Thyroid gland (tissue), 4 donors: ENCODE measurements around the gene BRIP1. TPM values are rescaled to one million over a fixed set of nuclear protein-coding genes. Genes with fewer than 3 reads are reported as not detected.

Experiments
- DNase-seq, 2 donors: peaks; one replicate each; pipeline ENCODE4 v3.0.0-alpha.2; 2019
- H3K27ac ChIP-seq, 3 donors: fragments of 200-600 bp; sonication (generic); 1 replicate in 2 of 3; 2 replicates in 1 of 3; pipeline ENCODE4 v1.5.1; 2016 to 2019; ENCODE audit warnings: mild to moderate bottlenecking in 1 of 3, moderate library complexity in 1 of 3
- H3K27me3 ChIP-seq: fragments of 200-600 bp; sonication (generic); one replicate; pipeline ENCODE4 v1.5.1; 2019
- H3K36me3 ChIP-seq, 2 donors: fragments of 200-600 bp; sonication (generic); one replicate each; pipeline ENCODE4 v1.5.1; 2016 to 2019
- H3K4me1 ChIP-seq, 2 donors: fragments of 200-600 bp; sonication (generic); one replicate each; pipeline ENCODE4 v1.5.1; 2017 to 2019
- H3K4me3 ChIP-seq, 3 donors: fragments of 200-600 bp; sonication (generic); replicated peaks in 1 of 3; 1 replicate in 2 of 3; 2 replicates in 1 of 3; pipeline ENCODE4 v1.5.1; 2016; ENCODE audit warnings: mild to moderate bottlenecking in 1 of 3
- H3K9me3 ChIP-seq: fragments of 200-600 bp; sonication (generic); one replicate; pipeline ENCODE4 v1.5.1; 2017
- POLR2A ChIP-seq, 2 donors: fragments of 450-650 bp; IDR thresholded peaks; one replicate each; pipeline ENCODE4 v1.6.1; 2017; ENCODE audit warnings: antibody characterized with exemption in 2 of 2, mild to moderate bottlenecking in 2 of 2, moderate library complexity in 1 of 2
- WGBS, 2 donors: methylation state at CpG; one replicate each; pipeline ENCODE4 v1.1.5; 2017; 5-methylcytosine and 5-hydroxymethylcytosine counted together
- intact Hi-C: fragments of 100-400 bp; cut with DNase I; formaldehyde crosslinking; loops from one replicate; pipeline ENCODE4 v1.15.1; 2023
- total RNA-seq, 4 donors: library from RNA; depleted of rRNA; stranded (reverse); fragments of >200 nt; gene quantifications; one replicate each; pipeline ENCODE4 v1.2.3, GENCODE V29; 2016
- TF ChIP-seq, protein P1 (sequence below), 6 experiments: fragments of 200-600 bp in 3 of 6; fragments of 450-650 bp in 3 of 6; sonication (generic) in 3 of 6; IDR thresholded peaks; one replicate each; pipeline ENCODE4 v1.5.1; 2016 to 2019; ENCODE audit warnings: antibody characterized with exemption in 6 of 6, mild to moderate bottlenecking in 2 of 6, inconsistent platforms in 1 of 6, moderate library complexity in 1 of 6

BRIP1 gene
- total RNA-seq, 4 donors from 2014 or later: 0.40 TPM; not detected in 3

DNA sequence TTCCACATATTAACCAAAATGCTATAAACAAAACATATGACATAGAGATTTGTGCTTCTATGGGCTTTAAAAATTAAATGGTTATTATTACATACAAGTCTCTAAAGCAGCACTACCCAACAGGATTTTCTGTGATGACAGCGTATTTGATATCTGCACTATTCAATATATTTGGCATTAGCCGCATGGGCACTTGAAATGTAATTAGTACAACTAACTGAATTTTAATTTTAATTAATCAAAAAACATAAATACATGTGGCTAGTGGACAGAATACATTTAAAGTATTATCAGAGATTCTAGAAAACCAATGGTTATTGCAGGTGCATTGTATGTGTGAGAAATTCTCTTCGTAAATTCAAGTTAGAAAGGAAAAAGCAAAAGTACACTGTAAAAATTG lies 45.9 kb downstream of the BRIP1 start:
- no peak for DNase-seq
- Histone ChIP-seq H3K36me3 (no peaks in the 10 kb centered on the region), H3K4me3 (no peak overlapping the region), H3K27ac (no peak overlapping the region), H3K27me3 (no peaks in the 10 kb centered on the region), H3K9me3 (no peaks in the 10 kb centered on the region), H3K4me1 (no peaks in the 10 kb centered on the region)
- TF ChIP-seq, protein P1, sequence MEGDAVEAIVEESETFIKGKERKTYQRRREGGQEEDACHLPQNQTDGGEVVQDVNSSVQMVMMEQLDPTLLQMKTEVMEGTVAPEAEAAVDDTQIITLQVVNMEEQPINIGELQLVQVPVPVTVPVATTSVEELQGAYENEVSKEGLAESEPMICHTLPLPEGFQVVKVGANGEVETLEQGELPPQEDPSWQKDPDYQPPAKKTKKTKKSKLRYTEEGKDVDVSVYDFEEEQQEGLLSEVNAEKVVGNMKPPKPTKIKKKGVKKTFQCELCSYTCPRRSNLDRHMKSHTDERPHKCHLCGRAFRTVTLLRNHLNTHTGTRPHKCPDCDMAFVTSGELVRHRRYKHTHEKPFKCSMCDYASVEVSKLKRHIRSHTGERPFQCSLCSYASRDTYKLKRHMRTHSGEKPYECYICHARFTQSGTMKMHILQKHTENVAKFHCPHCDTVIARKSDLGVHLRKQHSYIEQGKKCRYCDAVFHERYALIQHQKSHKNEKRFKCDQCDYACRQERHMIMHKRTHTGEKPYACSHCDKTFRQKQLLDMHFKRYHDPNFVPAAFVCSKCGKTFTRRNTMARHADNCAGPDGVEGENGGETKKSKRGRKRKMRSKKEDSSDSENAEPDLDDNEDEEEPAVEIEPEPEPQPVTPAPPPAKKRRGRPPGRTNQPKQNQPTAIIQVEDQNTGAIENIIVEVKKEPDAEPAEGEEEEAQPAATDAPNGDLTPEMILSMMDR (IDR thresholded peaks at IDR 0.05): no peak
- TF ChIP-seq POLR2A (IDR thresholded peaks at IDR 0.05): no peak
- WGBS, 2 donors: 98 to 99% methylated on average over 3 of the region's 3 CpGs
- intact Hi-C loops: no loop called here

DNA sequence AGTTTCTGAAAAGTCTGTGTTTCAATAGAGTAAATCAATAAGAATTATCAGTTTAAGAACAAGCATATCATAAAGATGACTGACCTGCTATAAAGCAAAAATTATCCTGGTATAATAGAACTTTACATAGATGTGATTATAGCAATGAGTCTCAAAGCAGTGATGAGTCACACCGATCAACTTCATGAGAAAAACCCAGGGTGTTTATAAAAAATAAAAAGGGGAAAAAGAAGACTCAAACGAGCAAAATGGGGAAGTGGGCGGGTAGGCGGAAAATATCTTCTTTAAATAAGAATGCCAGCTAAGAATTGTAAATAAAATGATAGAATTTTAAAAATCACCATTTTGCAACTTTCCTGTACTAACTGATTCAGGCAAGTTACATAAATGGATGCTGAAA lies 46.8 kb downstream of the BRIP1 start:
- H3K36me3 ChIP-seq: no peaks in the 10 kb centered on the region
- no peak for DNase-seq
- intact Hi-C loops: no loop called here
- H3K27ac ChIP-seq: no peak overlapping the region
- no peak for TF ChIP-seq POLR2A (IDR thresholded peaks at IDR 0.05)
- TF ChIP-seq, protein P1 (IDR thresholded peaks at IDR 0.05): no peak
- H3K4me3 ChIP-seq: no peak overlapping the region
- no peaks in the 10 kb centered on the region for H3K9me3 ChIP-seq
- H3K27me3 ChIP-seq: no peaks in the 10 kb centered on the region
- H3K4me1 ChIP-seq: no peaks in the 10 kb centered on the region
- WGBS, 2 donors: 74 to 79% methylated on average over 4 of the region's 4 CpGs

DNA sequence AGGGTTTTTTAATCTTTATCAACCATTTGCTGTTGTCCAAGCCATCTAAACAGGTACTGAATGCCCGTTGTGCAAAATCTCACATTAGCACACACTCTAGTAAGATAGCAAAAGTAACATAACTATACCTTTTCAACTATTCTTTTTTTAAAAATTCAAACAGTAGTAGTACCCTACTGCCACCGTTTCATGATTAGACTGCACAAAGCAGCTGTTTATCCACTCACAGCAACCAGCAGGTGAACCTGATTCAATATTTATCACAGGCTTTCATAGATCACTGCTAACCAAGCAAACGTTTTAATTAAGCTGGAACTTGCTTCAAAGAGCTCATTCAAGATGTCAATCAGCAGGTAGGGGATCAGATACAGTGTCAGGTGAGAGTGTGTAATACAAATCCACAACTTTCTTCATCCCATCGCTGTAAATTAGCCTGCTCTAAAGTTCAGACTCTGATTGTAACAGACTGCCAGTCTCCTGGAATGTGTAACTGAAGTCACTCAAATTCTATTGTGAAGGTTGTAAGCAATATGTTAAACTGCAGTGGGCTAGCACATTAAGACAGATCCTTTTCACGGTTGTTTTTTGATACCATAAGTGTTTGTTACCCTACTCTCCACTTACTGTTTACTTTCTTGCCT lies 47.3 kb downstream of the BRIP1 start:
- DNase-seq: no peak
- Histone ChIP-seq H3K27me3 (no peaks in the 10 kb centered on the region), H3K27ac (no peak overlapping the region), H3K36me3 (no peaks in the 10 kb centered on the region), H3K9me3 (no peaks in the 10 kb centered on the region), H3K4me1 (no peaks in the 10 kb centered on the region), H3K4me3 (no peak overlapping the region)
- TF ChIP-seq, protein P1 (IDR thresholded peaks at IDR 0.05): no peak
- no peak for TF ChIP-seq POLR2A (IDR thresholded peaks at IDR 0.05)
- WGBS, 2 donors: 47 to 49% methylated on average over 5 of the region's 5 CpGs
- intact Hi-C loops: no loop called here

DNA sequence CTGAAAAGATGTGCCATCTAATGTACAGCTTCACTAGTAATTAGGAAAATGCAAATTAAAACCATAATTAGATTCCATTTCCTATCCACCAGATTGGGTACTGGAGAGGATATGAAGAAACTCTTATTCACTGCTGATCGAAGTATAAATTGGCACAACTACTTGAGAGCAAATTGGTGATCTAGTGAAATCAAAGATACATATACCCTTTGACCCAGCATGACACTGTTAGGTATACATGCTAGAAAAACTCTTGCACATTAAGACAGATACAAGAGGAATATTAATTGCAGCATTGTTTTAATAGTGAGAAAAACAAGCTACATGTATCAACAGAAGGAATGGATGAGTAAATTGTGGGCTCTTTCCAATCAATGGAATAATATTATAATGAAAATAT lies 48.8 kb downstream of the BRIP1 start:
- no peak overlapping the region for H3K4me3 ChIP-seq

DNA sequence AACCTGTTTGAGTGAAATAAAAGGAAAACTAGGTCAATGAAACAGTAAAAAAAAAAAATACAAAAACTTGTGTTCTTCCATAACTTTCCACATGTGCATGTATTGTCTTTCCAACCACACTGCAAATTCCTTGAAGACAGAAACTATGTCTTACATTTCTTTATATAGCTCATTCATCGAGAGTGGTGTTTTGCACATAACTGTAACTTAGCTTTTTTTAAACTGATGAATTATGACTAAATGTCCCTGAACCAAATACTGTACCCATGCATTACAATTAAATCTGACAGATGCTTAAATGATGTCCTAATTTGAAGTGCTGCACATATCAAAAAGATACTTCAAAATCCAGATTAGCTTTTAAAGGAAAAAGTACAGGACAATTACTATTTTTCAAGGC lies 50.1 kb downstream of the BRIP1 start:
- H3K36me3 ChIP-seq: no peaks in the 10 kb centered on the region
- no peaks in the 10 kb centered on the region for H3K4me1 ChIP-seq
- DNase-seq: no peak
- H3K4me3 ChIP-seq: no peak overlapping the region
- H3K9me3 ChIP-seq: no peaks in the 10 kb centered on the region
- intact Hi-C loops: no loop called here
- TF ChIP-seq, protein P1 (IDR thresholded peaks at IDR 0.05): no peak
- no peak for TF ChIP-seq POLR2A (IDR thresholded peaks at IDR 0.05)
- WGBS, 2 donors: 82 to 92% methylated on average over 1 of the region's 1 CpG
- no peak overlapping the region for H3K27ac ChIP-seq
- no peaks in the 10 kb centered on the region for H3K27me3 ChIP-seq

More for the DNA sequence above, 48.8 kb downstream of the BRIP1 start:
- intact Hi-C loops: no loop called here
- TF ChIP-seq POLR2A (IDR thresholded peaks at IDR 0.05): no peak
- TF ChIP-seq, protein P1 (IDR thresholded peaks at IDR 0.05): no peak
- Histone ChIP-seq H3K4me1 (no peaks in the 10 kb centered on the region), H3K9me3 (no peaks in the 10 kb centered on the region), H3K36me3 (no peaks in the 10 kb centered on the region), H3K27ac (no peak overlapping the region), H3K27me3 (no peaks in the 10 kb centered on the region)
- no peak for DNase-seq
- 93 to 95% methylated on average over 1 of the region's 1 CpG for WGBS, 2 donors
